GM18502 (cell line): ENCODE results near the gene PLCG2.
"Not testable (repeated sequence)": the region's sequence is repeated elsewhere in the genome, so short reads cannot be mapped to it uniquely, and the experiment has no call there.

Experiments used
- ATAC-seq: cut with Tn5 transposase; IDR thresholded peaks from one replicate; pipeline ENCODE4 v1.9.1; 2021; ENCODE audit warnings: mild to moderate bottlenecking; ENCODE audit not compliant: unreplicated experiment, poor library complexity

The PLCG2 gene

GRCh38 chr16:81786868-81787267, 7.8 kb downstream of the PLCG2 start:
- ATAC-seq: no peak

GRCh38 chr16:81787659-81788058, 8.6 kb downstream of the PLCG2 start:
- ATAC-seq: no peak

DNA sequence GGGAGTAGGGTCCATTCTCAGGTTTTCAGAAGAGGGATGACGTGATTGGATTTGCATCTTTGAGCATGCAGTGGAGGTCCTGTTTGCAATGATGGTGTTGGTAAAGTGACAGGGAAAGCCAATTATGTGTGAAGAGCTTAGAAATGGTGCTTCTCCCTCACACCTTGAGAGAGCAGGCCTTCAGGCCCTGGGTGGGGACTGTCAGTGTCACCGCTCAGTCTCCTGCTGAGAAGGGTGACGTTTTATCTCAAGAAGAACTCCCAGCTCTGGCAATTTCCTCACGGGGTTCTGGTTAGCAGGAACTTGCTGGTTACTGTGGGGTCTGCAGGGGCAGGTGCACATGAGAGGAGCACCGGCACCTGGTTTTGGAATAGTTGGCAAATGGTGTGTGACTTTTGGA, 11.2 kb downstream of the PLCG2 start:
- no peak for ATAC-seq

DNA sequence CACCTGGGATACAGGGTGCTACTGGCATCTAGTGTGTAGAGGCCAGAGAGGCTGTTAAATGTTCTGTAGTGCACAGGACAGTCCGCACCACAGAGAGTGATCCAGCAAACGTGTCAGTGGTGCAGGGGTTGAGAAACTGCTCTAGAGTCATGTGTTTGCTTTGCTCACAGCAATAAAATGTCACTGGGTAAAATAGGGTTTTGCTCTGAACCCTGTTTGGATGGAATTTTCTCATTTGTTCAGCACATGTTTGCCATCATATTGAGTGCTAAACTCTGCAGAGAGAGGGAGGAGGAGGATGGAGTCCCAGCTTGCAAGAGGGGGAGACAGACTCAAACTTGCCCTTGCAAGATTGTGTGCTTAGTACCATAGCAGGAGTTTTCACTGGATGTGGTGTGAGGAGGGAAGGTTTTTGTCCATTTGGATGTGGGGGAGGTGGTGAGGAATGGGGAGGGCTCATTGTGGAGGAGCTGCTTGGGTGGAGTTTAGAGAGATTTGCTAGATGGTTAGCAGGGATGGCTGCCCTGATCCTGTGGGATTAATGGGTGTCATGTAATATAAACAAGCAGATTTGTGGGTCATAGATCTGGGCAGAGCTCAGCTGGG, 11.8 kb downstream of the PLCG2 start:
- no peak for ATAC-seq

- no peak for ATAC-seq
These were observed 13.7 kb downstream of the PLCG2 start for GRCh38 chr16:81792828-81793227.

DNA sequence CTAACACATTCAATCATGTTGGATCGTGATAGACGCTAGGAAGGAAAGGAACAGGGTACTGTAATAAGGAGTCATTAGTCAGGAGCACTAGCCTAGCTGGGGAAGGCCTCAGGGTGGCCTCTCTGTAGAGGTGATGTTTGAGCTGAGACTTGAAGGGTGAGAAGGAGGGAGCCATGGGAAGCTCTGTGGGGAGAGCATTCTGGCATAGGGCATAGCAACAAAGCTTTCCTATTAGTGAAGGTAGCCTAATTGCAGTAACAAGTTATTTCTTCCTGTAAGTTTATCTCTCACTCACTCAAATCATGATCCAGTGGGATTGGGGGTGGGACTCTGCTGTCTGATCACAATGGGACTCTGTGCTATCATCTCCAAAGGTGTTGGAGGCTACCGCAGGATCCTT, 16.1 kb downstream of the PLCG2 start:
- ATAC-seq: no peak

GRCh38 chr16:81796035-81796434, 16.9 kb downstream of the PLCG2 start:
- no peak for ATAC-seq

DNA sequence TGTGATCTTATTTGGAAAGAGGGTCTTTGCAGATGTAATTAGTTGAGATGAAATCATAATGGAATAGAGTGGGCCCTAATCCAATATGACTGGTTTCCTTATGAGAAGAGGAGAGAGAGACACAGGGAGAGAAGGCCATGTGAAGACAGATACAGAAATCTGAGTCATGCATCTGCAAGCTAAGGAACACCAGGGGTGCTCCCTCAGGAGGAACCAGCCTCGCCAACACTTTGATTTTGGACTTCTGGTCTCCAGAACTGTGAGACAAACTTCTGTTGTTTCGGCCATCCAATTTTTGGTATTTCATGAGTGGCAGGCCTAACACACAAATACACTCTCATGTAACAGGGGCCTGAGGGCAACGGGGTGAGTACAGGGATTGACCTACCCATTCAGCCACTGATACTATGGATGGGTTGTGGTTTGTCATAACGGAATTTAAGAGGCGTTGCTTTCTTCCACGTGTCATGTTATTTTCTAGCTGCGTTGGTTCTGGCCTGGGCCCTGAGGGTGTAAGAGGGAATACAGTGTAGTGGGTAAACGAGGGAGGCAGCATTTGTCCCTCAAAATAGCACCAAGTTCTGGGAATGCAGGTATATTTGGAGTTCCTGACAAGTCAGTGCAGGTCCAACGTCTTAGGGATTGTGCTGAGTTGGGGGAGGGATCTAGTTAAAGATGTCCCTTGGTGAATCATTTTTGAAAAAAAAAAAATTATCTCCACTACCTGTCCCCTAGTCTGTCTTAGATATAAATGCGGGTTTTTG, 17.7 kb downstream of the PLCG2 start:
- no peak for ATAC-seq

DNA sequence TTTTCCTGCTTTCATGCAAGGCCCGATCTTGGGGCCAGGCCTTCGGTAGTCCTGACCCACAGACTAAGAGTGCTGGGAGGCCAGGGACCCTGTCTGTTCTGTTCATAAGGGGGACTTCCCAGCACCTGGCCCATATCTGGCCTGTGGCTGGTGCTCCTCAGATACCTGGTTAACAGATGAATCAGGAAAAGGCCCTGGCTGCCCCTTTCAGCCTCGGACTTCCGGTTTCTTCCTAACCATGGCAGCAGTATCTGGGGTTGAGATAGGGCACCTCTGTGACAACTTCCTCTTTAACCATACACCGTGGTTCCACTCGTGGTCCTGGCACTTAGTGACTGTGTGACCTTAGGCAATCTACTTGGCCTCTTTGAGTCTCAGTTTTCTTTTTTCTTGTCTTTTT, 18.4 kb downstream of the PLCG2 start:
- ATAC-seq: peak; percentile 50

- ATAC-seq: peak; percentile 56
These were observed 19.4 kb downstream of the PLCG2 start for GRCh38 chr16:81798311-81799137.

GRCh38 chr16:81799138-81799504, 20.0 kb downstream of the PLCG2 start:
- no peak for ATAC-seq

- ATAC-seq: not testable (repeated sequence)
These were observed 22.6 kb downstream of the PLCG2 start for GRCh38 chr16:81801724-81802123.

- ATAC-seq: no peak
These were observed 24.2 kb downstream of the PLCG2 start for GRCh38 chr16:81803332-81803731.

GRCh38 chr16:81804134-81804610, 25.1 kb downstream of the PLCG2 start:
- ATAC-seq: no peak

- ATAC-seq: no peak
These were observed 27.6 kb downstream of the PLCG2 start for GRCh38 chr16:81806696-81807095.

DNA sequence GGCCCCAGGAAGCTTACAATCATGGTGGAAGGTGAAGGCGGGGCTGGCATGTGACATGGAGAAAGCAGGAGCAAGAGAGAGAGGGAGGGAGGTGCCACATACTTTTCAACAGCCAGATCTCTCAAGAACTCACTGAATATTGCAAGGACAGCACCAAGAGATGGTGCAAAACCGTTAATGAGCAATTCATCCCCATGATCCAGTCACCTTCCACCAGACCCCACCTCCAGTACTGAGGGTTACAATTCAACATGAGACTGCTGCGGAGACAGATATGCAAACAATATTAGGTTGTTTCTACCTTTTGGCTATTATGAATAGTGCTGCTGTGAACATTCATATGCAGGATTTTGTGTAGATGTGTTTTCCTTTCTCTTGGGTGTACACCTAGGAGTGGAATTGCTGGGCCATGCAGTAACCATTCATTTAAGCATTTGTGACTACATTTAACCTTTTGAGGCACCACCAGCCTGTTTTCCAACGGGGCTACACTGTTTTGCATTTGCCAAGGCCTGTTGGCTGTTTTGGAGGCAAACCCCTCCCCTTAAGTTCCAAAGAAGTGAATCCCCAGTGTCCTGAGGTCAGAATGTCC, 28.8 kb downstream of the PLCG2 start:
- no peak for ATAC-seq

DNA sequence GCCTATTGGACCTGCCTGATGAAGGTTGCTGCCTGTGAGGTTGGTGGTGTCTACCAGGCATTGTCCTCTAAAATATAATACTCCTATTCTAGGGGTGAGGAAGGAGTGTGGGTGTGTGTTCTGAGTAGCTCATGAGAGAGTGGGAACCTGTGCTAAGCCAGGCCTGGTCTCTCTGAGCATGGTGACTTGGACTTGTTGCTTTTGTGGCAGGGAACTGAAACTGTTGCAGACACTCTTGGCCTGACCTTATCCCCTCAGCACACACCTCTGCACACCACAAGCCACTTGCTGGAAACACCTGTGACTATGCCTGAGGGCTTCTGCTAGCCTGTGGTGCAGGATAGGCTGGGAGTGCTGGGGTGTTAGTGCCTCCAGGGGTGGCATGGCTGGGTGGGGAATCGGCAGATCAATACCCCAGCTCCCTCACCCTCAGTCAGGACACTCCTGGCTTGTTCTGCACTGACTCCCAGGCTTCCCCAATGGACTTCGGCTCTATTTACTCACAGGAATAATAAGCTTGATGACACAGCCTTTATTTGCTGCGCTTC, 29.9 kb downstream of the PLCG2 start:
- peak; percentile 68 for ATAC-seq

DNA sequence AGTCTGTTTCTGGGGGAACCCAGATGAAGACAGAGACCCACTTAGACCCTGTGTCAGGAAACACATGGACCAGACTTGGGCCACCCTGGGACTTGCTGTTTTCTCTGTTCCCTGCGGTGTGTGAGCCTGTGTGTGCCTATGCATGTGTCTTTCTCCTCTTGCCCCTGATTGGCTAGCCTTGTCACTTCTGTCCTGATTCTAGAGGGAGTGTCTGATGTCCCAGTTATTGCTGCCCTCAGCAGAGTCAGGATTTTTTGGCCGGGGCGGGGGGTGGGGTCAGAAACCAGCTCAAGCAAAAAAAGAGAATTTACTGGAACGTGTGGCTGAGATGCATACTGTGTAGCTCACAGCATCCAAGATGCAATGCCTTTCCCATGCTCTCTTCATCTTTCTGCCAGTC, 30.5 kb downstream of the PLCG2 start:
- no peak for ATAC-seq

DNA sequence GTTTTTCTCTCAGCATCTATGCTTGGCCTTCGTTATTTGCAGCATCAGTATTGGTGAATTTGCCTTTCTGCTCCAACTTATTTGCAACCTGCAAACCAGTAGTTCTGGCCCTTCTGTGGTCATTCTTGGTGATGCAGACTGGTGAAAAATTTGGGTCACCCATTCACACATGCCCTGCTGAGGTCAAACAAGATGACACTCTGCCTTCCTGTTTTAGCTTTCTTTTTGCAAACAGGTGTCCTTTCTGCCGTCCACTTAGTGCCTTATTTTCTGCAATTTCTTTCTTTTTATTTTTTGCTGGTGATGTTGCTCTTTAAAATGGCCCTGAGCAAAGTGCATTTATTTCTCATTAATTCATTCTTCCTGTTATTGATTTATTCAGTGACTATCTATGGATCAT, 31.3 kb downstream of the PLCG2 start:
- ATAC-seq: no peak

GRCh38 chr16:81810894-81811538, 31.9 kb downstream of the PLCG2 start:
- ATAC-seq: peak; percentile 38
